Ishikawa (cell line): Measurements from ENCODE around the gene FAM162A.

Source experiments
- CEBPB ChIP-seq: IDR thresholded peaks from 2 replicates; pipeline ENCODE4 v1.6.1; 2012
- EP300 ChIP-seq: IDR thresholded peaks from 2 replicates; pipeline ENCODE4 v1.6.1; 2012; ENCODE audit warnings: borderline replicate concordance
- RAD21 ChIP-seq: IDR thresholded peaks from 2 replicates; pipeline ENCODE4 v1.6.1; 2012; ENCODE audit warnings: low read depth
- TAF1 ChIP-seq: IDR thresholded peaks from 2 replicates; pipeline ENCODE4 v1.6.1; 2012; ENCODE audit warnings: low read depth, mild to moderate bottlenecking
- TEAD4 ChIP-seq: IDR thresholded peaks from 2 replicates; pipeline ENCODE4 v1.6.1; 2012
- ZBTB7A ChIP-seq: IDR thresholded peaks from 2 replicates; pipeline ENCODE4 v1.6.1; 2012; ENCODE audit warnings: low read depth

DNA sequence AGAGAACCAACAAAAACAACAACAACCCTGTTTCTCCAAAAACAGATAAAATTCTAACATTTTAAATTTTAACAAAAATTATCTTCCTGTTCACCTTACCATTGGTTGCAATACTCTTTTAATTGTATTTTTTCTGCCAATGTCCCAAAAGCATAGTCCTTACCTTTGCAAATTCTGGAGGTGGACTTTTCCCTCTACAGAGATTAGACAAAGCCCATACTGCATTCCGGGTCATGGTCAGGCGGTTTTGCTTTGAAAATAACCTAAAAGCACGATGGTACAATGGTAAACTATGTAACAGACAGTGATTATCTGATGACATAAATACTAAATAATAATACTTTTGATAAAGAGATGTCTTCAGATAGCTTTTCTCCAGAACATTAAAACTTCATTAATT, 67.4 kb downstream of the FAM162A start:
- TF ChIP-seq RAD21, result no peak
- no peak for TF ChIP-seq ZBTB7A
- no peak for TF ChIP-seq EP300
- TF ChIP-seq CEBPB, result no peak
- TF ChIP-seq TEAD4, result no peak
- TF ChIP-seq TAF1, result no peak
